ENCODE measurements around the gene COL24A1.
"Not testable (repeated sequence)": the region's sequence is repeated elsewhere in the genome, so short reads cannot be mapped to it uniquely, and the experiment has no call there.

COL24A1 gene

DNA sequence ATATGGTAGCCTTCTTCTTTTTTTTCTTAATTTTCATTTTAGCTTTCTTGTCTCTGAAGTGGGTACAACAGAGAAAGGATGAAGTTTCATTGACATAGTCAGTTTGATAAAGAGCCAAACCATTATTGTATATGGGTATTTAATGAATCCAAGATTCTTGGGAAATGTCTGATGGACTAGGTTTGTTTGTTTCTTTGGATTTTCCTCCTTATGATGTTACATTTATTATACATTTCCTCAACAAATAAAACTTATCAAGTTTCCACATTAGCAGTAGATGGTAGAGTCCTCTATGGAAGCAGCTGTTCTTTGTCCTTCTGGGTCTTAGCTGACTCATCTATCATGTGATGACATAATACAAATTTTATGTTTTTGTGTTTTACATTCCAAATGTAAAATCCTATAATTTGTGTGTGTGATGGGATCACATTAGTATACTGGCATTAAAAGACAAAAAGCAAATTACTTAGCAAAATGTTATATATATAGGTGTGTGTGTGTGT lies 6.0 kb downstream of the COL24A1 start:
- no peak overlapping the region for H3K9ac ChIP-seq (ENCODE audit: low read depth, low read length)
- no peaks in the 10 kb centered on the region for H3K36me3 ChIP-seq (ENCODE audit: insufficient read depth, low read depth, low read length)
- peaks cover 37% of the 10 kb centered on the region for H3K27me3 ChIP-seq (ENCODE audit: insufficient read depth, low read length)
- no peaks in the 10 kb centered on the region for H3K4me1 ChIP-seq (ENCODE audit: insufficient read depth, low read length)
- no peaks in the 10 kb centered on the region for H3K9me3 ChIP-seq (ENCODE audit: insufficient read depth, low read depth, low read length)
- H3K4me3 ChIP-seq (ENCODE audit: low read length): no peak overlapping the region
- no peak overlapping the region for H3K27ac ChIP-seq (ENCODE audit: low read length)

DNA sequence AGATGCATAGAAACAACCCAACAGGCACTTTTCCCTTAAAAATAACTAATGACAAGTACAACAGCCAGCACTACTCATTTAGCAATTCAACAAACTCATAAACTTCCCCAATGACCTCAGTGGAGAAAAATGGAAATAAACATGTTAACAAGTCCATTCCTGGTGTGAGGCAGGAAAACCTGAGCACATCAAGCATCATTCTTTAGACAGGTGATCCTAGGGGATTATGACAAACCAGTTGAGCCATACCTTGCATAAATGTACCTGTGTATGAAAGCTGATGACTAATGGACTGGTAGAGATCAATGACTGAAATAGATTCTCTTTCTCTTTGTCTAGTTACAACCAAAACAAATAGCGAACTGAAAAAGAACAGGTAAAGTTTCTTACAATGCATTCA lies 7.0 kb downstream of the COL24A1 start:
- no peak overlapping the region for H3K4me3 ChIP-seq (ENCODE audit: low read length)
- no peaks in the 10 kb centered on the region for H3K9me3 ChIP-seq (ENCODE audit: insufficient read depth, low read depth, low read length)
- H3K36me3 ChIP-seq (ENCODE audit: insufficient read depth, low read depth, low read length): no peaks in the 10 kb centered on the region
- H3K27ac ChIP-seq (ENCODE audit: low read length): no peak overlapping the region
- H3K9ac ChIP-seq (ENCODE audit: low read depth, low read length): no peak overlapping the region
- no peaks in the 10 kb centered on the region for H3K4me1 ChIP-seq (ENCODE audit: insufficient read depth, low read length)
- H3K27me3 ChIP-seq (ENCODE audit: insufficient read depth, low read length): peaks cover 27% of the 10 kb centered on the region

DNA sequence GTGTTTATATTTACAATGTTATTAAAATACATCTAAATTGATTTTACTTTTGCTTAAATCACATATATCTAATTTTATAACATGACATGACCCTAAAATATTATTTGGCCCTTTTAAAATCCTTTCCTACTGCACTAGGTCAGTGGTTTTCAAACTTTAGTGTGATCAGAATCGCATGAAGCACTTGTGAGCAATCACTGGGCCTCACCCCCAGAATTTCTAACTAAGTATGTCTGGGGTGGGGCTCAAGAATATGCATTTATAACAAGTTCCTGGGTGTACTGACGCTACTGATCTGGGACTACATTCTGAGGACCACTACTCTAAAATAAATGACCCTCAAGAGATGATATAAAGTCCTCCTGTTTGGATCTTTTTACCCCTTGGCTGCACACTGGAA lies 8.8 kb downstream of the COL24A1 start:
- H3K4me3 ChIP-seq (ENCODE audit: low read length): no peak overlapping the region

DNA sequence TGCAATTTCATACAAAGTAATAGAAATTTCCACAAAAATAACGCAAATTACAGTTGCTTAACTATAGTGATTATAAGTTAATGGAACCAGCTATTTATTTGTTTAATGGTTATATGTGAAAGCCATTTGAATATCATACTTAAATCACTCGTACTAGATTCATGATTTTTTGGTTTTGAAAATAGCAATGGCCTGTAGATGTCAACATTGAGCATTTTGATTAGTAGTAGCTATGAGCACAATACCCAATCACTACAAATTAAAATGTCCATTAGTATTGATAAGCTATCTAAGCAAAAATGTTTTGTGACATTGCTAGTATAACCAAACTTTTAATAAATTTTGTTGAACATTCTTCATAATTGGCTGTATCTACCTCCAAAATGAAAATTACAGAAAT lies 10.0 kb downstream of the COL24A1 start:
- Histone ChIP-seq H3K4me3 (ENCODE audit: low read length) (no peak overlapping the region), H3K4me1 (ENCODE audit: insufficient read depth, low read length) (no peaks in the 10 kb centered on the region), H3K27me3 (ENCODE audit: insufficient read depth, low read length) (0 out of 2 replicates have a peak, but pooled peaks cover under 1% of the 10 kb centered on the region), H3K9me3 (ENCODE audit: insufficient read depth, low read depth, low read length) (no peaks in the 10 kb centered on the region), H3K36me3 (ENCODE audit: insufficient read depth, low read depth, low read length) (no peaks in the 10 kb centered on the region), H3K27ac (ENCODE audit: low read length) (no peak overlapping the region), H3K9ac (ENCODE audit: low read depth, low read length) (no peak overlapping the region)

More for the DNA sequence above, 8.8 kb downstream of the COL24A1 start:
- Histone ChIP-seq H3K9ac (ENCODE audit: low read depth, low read length) (no peak overlapping the region), H3K27me3 (ENCODE audit: insufficient read depth, low read length) (peaks cover 10% of the 10 kb centered on the region), H3K9me3 (ENCODE audit: insufficient read depth, low read depth, low read length) (no peaks in the 10 kb centered on the region), H3K4me1 (ENCODE audit: insufficient read depth, low read length) (no peaks in the 10 kb centered on the region), H3K36me3 (ENCODE audit: insufficient read depth, low read depth, low read length) (no peaks in the 10 kb centered on the region), H3K27ac (ENCODE audit: low read length) (no peak overlapping the region)

DNA sequence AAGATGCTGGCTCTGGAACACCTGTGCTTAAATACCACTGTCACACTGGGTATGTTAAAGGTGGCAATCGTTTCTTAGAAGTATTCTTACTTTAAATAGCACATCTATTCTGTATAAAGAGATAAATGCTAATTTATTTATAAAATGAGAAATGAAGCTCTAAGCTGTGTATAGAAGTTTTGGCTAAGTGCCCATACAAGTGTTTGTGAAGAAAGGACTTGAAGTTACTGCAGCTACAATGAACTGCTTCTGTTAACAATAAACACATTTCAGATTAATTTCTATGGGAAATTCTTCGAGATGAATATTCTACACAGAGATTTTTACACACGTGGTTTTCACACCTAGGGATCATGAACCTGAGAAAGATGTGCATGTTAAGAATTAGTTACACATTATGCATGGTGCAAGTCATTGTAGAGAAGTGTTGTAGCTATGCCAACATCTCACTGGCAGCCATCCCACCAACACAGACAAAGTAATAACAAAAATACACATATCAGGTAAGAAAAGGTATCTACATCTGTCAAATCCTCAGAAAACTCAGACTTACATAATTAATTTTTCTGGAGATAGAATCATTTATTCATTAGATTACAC lies 16.2 kb downstream of the COL24A1 start:
- H3K36me3 ChIP-seq (ENCODE audit: insufficient read depth, low read depth, low read length): no peaks in the 10 kb centered on the region
- H3K27me3 ChIP-seq (ENCODE audit: insufficient read depth, low read length): no peaks in the 10 kb centered on the region
- H3K9ac ChIP-seq (ENCODE audit: low read depth, low read length): no peak overlapping the region
- H3K4me1 ChIP-seq (ENCODE audit: insufficient read depth, low read length): no peaks in the 10 kb centered on the region; the same call in 1 of the 2 replicates
- H3K27ac ChIP-seq (ENCODE audit: low read length): no peak overlapping the region
- H3K9me3 ChIP-seq (ENCODE audit: insufficient read depth, low read depth, low read length): no peaks in the 10 kb centered on the region
- H3K4me3 ChIP-seq (ENCODE audit: low read length): no peak overlapping the region

DNA sequence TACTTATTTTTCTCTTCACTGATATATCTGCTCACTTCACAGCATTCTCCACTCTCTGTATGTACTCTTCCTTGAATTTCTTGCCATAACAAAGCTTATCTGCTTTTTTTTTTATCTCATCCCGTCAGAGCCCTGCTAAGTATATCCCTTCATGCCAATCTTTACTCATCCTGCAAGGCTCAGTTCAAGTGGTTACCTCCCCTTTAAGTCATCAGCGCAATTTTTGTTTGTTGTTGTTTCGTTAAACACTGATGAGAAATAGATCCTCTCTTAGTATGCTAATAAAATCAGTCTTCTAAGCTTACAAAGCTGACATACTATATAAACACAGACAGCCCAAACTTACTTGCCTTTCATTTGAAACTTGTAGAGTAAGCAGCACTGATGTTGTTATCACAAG lies 17.8 kb downstream of the COL24A1 start:
- no peaks in the 10 kb centered on the region for H3K36me3 ChIP-seq (ENCODE audit: insufficient read depth, low read depth, low read length)

GRCh38 chr1:86137436-86137835 lies 19.1 kb downstream of the COL24A1 start:
- no peaks in the 10 kb centered on the region for H3K9me3 ChIP-seq (ENCODE audit: insufficient read depth, low read depth, low read length)
- no peaks in the 10 kb centered on the region; the same call in 1 of the 2 replicates for H3K4me1 ChIP-seq (ENCODE audit: insufficient read depth, low read length)
- H3K4me3 ChIP-seq (ENCODE audit: low read length): no peak overlapping the region
- H3K27ac ChIP-seq (ENCODE audit: low read length): no peak overlapping the region
- no peak overlapping the region for H3K9ac ChIP-seq (ENCODE audit: low read depth, low read length)
- H3K27me3 ChIP-seq (ENCODE audit: insufficient read depth, low read length): no peaks in the 10 kb centered on the region
- H3K36me3 ChIP-seq (ENCODE audit: insufficient read depth, low read depth, low read length): no peaks in the 10 kb centered on the region

More for the DNA sequence above, 17.8 kb downstream of the COL24A1 start:
- H3K27me3 ChIP-seq (ENCODE audit: insufficient read depth, low read length): no peaks in the 10 kb centered on the region
- H3K9me3 ChIP-seq (ENCODE audit: insufficient read depth, low read depth, low read length): no peaks in the 10 kb centered on the region
- no peak overlapping the region for H3K9ac ChIP-seq (ENCODE audit: low read depth, low read length)
- H3K27ac ChIP-seq (ENCODE audit: low read length): no peak overlapping the region
- H3K4me3 ChIP-seq (ENCODE audit: low read length): no peak overlapping the region
- H3K4me1 ChIP-seq (ENCODE audit: insufficient read depth, low read length): no peaks in the 10 kb centered on the region; the same call in 1 of the 2 replicates

- H3K4me1 ChIP-seq (ENCODE audit: insufficient read depth, low read length): no peaks in the 10 kb centered on the region
- H3K4me3 ChIP-seq (ENCODE audit: low read length): no peak overlapping the region
- no peaks in the 10 kb centered on the region for H3K36me3 ChIP-seq (ENCODE audit: insufficient read depth, low read depth, low read length)
- no peaks in the 10 kb centered on the region for H3K27me3 ChIP-seq (ENCODE audit: insufficient read depth, low read length)
- H3K9ac ChIP-seq (ENCODE audit: low read depth, low read length): no peak overlapping the region
- no peak overlapping the region for H3K27ac ChIP-seq (ENCODE audit: low read length)
- no peaks in the 10 kb centered on the region for H3K9me3 ChIP-seq (ENCODE audit: insufficient read depth, low read depth, low read length)
These were observed 37.3 kb downstream of the COL24A1 start for GRCh38 chr1:86119214-86119764.

DNA sequence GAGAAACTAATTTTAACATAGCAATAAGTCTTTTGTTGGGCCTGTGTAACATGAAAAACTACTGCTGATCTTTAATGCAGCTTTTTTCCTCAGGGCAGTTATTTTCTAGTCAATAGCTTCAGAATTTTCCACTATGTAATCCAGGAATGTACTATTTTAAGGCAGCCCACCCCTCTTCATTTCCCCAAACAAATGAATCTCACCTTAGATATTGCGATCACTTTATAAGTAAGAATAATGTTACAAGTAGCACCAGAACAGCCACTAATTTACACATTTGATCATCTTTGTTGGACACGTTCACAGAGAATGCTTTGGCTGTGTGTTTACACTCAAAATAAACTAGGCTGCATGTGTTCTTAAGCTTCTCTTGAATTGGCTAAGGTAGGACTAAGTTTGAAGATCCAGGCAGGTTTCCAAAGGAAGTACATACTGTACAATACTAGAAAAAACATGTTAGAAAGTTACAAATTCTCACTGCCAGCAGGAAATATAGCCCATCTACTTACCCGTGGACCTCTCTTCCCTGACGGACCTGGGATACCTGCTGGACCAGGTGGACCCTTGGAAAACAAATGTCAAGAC lies 41.7 kb downstream of the COL24A1 start:
- Histone ChIP-seq H3K27me3 (ENCODE audit: insufficient read depth, low read length) (no peaks in the 10 kb centered on the region), H3K4me1 (ENCODE audit: insufficient read depth, low read length) (no peaks in the 10 kb centered on the region), H3K27ac (ENCODE audit: low read length) (no peak overlapping the region), H3K4me3 (ENCODE audit: low read length) (no peak overlapping the region), H3K36me3 (ENCODE audit: insufficient read depth, low read depth, low read length) (no peaks in the 10 kb centered on the region), H3K9ac (ENCODE audit: low read depth, low read length) (no peak overlapping the region), H3K9me3 (ENCODE audit: insufficient read depth, low read depth, low read length) (no peaks in the 10 kb centered on the region)

DNA sequence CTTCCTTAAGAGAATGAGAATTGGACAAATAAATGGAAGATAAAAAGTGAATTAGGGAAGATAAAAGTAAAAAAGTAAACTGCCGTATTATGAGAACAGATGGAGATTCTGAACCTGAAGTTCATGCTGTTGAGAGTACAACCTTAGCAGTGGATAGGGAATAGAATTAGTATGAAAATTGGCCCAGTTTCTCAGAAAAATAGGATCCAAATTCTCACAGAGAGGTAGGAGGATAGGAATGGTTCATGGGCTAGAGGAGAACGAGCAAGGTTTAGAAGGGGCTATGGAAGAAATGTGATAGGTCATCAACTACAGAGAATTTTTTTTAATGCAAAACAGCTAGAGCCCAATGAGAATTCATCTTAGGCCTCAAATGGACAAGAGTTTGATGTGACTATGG lies 42.3 kb downstream of the COL24A1 start:
- Histone ChIP-seq H3K9me3 (ENCODE audit: insufficient read depth, low read depth, low read length) (no peaks in the 10 kb centered on the region), H3K4me1 (ENCODE audit: insufficient read depth, low read length) (no peaks in the 10 kb centered on the region), H3K27me3 (ENCODE audit: insufficient read depth, low read length) (no peaks in the 10 kb centered on the region), H3K4me3 (ENCODE audit: low read length) (no peak overlapping the region), H3K36me3 (ENCODE audit: insufficient read depth, low read depth, low read length) (no peaks in the 10 kb centered on the region), H3K27ac (ENCODE audit: low read length) (no peak overlapping the region), H3K9ac (ENCODE audit: low read depth, low read length) (no peak overlapping the region)

- not testable (repeated sequence) for H3K27ac ChIP-seq (ENCODE audit: low read length); H3K4me3 ChIP-seq (ENCODE audit: low read length); H3K9ac ChIP-seq (ENCODE audit: low read depth, low read length); H3K27me3 ChIP-seq (ENCODE audit: insufficient read depth, low read length); H3K9me3 ChIP-seq (ENCODE audit: insufficient read depth, low read depth, low read length); H3K4me1 ChIP-seq (ENCODE audit: insufficient read depth, low read length); H3K36me3 ChIP-seq (ENCODE audit: insufficient read depth, low read depth, low read length)
These were observed 45.0 kb downstream of the COL24A1 start for GRCh38 chr1:86111590-86111989.

DNA sequence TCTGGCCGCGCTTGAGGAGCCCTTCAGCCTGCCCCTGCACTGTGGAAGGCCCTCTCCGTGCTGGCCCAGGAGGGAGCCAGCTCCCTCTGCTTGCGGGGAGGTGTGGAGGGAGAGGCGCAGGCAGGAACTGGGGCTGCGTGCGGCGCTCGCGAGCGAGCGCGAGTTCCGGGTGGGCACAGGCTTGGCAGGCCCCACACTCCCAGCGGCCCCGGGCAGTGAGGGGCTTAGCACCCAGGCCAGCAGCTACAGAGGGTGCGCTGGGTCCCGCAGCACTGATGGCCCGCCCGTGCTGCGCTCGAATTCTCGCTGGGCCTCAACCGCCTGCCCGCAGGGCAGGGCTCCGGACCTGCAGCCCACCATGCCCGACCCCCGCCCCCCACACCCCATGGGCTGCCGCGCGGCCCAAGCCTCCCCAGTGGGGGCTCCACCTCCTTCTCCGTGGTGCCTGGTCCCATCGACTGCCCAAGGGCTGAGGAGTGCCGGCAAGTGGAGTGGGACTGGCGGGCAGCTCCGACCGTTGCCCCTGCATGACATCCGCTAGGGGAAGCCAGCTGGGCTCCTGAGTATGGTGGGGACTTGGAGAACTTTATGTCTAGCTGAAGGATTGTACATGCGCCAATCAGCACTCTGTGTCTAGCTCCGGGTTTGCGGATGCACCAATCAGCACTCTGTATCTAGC lies 46.0 kb downstream of the COL24A1 start:
- Histone ChIP-seq H3K4me1 (ENCODE audit: insufficient read depth, low read length) (no peaks in the 10 kb centered on the region), H3K27ac (ENCODE audit: low read length) (no peak overlapping the region), H3K36me3 (ENCODE audit: insufficient read depth, low read depth, low read length) (no peaks in the 10 kb centered on the region)

More for the DNA sequence above, 46.0 kb downstream of the COL24A1 start:
- Histone ChIP-seq H3K27me3 (ENCODE audit: insufficient read depth, low read length) (no peaks in the 10 kb centered on the region), H3K9ac (ENCODE audit: low read depth, low read length) (no peak overlapping the region), H3K9me3 (ENCODE audit: insufficient read depth, low read depth, low read length) (no peaks in the 10 kb centered on the region), H3K4me3 (ENCODE audit: low read length) (no peak overlapping the region)
